D341Med (cell line): ENCODE results near the gene INTS11.
A peak's percentile ranks its signal among the peaks of the same experiment; 100 is the strongest.

ENCODE experiments used
- DNase-seq: peaks from one replicate; pipeline ENCODE4 v3.0.0; 2012; ENCODE audit warnings: low spot score

Gene INTS11

DNA sequence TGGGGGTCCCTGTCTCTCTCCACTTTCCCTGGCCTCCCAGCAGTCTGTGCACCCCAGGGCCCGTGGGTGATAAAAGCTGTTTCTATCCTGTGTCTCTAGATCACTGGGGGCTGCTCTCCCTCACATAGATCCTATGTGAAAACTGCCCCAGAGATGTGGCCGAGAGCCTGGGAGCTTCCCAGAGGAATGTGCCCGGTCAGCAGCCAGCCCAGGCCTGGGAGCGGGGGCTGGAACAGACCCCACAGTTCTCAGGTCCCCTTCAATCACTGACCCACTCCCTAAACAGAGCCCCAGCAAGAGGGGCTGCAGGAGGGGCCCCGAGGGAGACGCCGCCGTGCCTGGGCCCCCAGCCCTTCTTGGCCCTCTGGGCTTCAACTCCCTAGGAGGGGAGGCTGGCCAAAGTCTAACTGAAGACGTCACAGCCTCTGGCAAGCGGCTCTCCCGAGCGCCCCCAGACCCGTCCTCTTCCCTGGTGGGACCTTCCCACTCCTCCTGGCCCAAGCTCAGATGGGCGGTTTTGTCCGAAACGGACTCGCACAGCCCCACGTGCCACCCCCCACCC, 33.5 kb upstream of the INTS11 start:
- DNase-seq: no peak

- DNase-seq: no peak
Measured at GRCh38 chr1:1356796-1357401, 32.4 kb upstream of the INTS11 start.

GRCh38 chr1:1356166-1356795, 31.8 kb upstream of the INTS11 start:
- DNase-seq: no peak

DNA sequence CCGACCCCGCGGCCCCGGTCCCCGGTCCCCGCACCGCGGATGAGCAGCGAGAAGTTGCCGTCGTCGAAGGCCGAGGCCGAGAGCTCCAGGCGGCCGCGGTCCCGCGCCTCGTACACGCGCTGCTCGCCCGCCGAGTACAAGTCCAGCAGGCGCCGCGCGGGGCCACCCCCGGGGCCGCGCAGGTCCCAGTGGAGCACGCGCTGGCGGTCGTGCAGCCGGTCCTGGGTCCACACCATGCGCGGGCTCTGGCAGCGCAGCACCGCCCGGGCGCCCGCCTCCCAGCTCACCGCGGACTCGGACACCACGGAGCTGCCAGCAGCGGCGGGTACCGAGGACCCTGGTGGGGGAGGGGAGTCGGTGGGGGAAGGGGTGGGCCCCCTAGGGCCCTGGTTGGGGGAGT, 31.0 kb upstream of the INTS11 start:
- DNase-seq: peak; percentile 72

GRCh38 chr1:1354271-1355247, 30.1 kb upstream of the INTS11 start:
- DNase-seq: no peak

- DNase-seq: no peak
Measured at GRCh38 chr1:1353389-1354151, 29.1 kb upstream of the INTS11 start.

DNA sequence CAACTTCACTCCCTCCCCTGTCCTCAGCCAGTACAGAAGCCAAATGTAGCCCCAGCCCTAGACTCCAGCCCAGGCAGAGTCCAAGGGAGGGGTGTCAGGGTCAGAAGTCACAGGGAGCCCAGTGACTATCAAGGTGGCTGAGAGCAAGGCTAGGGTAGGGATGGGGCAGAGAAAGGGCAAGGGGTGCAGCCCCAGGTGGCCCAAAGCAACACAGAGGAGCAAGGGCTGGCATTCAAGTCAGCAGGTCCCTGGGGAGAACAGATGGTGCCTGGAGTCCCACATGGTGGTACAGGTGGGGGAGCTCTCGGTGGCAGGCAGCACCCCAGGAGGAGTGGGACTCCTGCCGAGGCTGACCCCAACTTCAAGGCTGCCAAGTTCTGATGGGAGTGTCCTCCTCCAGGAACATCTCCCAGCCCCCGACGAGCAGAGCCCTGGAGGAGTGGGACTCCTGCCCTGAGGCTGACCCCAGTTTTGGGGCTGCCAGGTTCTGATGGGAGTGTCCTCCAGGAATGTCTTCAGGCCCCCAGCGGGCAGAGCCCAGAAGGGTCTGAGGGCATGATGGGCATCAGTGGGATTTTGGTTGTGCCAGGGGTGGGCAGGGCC, 28.4 kb upstream of the INTS11 start:
- DNase-seq: no peak

DNA sequence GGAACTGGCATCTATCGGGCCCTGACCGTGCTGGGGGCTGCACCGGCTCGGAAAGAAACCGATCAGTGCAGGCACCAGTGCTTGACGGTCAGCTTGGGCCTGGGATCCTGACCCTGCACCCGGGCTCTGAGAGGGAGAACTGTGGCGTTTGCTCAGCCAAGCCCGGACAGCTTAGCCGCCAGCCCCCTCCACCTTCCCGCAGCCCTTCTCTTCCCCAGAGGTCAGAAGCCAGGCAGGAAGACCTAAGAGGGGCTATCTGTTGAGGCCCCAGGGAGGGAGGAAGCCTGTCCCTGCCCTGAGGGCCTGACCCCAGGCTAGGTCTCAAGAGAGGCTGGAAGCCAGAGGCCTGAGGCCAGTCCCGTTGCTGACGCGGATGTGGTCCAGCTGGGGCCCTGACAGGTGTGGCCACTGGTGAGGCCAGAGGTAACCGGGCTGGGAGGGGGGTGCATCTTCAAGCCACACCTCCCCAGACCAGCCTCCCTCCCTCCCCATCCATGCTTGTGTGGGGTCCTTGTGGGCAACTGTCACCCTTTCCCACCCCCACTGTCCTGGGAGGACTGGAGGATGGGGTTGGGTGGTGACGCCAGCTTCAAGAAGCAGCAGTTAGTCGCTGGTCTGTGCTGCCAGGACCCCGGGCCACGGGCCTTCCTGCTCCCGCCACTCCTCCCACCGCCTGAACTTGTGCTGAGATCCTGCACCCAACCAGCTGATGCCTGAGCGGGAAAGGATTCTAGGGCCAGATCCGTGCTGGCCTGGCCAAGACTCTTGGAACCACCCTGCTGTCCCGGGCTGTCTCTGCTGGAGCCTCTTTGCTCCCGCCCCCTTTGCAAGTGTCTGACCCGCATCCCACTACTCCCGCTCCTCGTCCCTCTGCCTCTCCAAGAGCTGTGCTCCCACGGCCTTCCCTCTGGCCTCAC, 27.3 kb upstream of the INTS11 start:
- DNase-seq: no peak

- DNase-seq: peak; percentile 95
Measured at GRCh38 chr1:1349256-1350012, 25.0 kb upstream of the INTS11 start, which contains the start of gene DVL1. TSS of gene DVL1 (minus strand) at chr1:1349418. CDS start at chr1:1349065, 353 bp downstream.

- DNase-seq: no peak
Measured at GRCh38 chr1:1348420-1349255, 24.2 kb upstream of the INTS11 start.

DNA sequence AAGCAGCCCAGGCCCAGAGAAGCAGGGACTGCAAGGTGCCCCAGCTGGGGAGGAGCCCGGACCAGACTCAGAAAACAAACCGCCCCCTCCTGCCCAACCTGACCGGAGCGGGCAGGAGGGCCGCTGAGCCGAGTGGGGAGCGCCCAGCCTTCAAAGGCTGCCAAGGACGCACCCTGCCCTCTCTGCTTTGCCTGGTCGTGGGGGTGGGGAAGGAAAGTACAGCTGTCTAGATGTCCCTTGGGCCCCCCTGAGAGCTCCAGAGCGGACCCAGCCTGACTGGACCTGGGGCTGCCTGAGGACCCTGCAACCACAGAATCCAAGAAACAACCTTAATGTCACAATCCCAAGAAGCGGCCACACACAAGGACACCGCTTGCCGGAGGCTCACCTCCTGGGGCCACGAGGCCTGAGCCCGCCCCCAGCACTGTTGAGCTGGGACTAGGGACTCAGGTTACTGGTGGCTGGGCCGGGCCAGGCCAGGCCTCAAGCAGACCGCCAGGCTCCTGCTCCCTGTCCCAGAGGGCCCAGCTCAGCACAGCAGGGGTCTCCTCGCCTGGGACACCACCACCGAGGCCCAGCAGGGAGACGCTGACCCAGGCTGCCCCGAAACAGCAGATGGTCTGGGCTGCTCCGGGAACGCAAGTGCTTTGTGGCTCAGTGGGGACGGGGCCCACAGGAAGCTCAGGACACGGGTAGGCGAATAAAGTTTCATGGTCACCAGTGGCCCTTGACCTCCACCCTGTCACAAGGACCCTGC, 23.4 kb upstream of the INTS11 start:
- DNase-seq: no peak

DNA sequence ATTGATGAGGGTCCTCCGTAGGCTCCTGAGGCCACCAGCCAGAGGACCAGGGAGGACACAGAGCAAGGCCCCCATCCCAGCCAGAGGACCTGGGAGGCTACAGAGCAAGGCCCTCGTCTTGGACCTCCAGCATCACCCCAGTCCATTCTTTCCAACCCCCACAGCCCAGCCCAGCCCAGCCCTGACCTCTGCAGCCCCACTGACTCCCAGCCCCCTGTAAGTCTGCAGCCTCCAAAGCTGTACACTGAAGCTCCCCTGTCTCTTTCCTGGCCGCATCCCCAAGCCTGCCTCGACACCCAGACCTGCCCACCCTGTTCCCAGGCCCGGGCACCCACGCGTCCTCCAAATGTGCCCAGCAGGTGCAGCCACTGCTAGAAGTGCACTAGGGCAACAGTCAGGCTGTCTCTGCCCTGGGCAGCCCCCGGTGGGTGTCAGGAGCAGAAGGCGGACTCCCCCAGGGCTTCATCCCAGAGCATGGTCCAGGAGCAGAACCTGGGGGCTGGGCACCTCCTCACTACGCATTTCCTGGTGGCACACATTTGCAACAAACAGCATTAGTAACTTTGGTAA, 22.7 kb upstream of the INTS11 start:
- DNase-seq: no peak

DNA sequence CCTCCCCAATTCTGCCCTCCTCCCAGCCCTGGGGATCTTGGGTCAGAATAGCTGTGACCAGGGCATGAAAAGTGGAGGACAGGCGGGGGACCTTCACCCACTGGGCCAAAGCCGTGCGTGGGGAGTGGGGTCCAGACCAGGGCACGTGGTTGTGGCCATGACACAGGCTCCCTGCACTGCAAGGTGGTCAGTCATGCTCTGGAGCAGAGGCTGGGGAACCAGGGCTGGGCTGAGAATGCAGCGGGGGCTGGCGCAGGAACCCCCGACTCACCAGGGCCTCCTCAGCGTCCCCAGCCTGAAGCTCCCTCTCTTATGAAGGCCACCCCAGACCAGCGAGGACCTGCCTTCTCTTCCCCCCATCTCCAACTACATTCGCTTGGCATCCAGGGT, 22.0 kb upstream of the INTS11 start:
- DNase-seq: no peak

DNA sequence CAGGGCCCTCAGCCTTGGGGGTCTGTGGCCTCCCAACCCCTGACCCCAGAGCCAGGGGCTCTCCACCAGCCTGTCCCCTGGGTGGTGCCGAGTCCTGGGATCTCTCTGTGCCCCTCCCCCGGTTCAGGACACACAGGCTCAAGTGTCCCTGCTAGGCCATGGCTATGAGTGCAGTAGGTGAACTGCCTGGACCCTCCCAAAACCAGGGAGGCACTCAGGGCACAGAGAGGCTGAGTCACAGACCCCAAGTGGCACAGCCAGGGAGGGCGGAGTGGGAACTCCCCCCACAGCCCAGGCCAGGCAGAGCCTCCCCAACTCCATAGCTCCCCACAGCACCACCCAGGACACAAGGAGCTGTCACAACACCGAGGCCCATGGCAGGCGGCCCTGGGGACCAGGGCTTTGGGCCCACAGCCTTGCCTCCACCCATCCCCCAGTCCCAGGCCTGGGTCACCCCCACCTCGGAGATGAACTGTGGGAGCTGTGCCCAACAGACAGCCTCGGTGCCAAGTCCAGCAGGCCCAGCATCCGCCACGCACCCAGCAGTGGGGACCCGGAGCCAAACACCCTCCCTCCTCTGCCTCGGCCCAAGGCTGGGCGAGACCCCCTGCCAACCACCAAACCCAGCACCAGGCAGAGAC, 21.5 kb upstream of the INTS11 start:
- DNase-seq: no peak

- DNase-seq: no peak
Measured at GRCh38 chr1:1345384-1345783, 20.9 kb upstream of the INTS11 start.

DNA sequence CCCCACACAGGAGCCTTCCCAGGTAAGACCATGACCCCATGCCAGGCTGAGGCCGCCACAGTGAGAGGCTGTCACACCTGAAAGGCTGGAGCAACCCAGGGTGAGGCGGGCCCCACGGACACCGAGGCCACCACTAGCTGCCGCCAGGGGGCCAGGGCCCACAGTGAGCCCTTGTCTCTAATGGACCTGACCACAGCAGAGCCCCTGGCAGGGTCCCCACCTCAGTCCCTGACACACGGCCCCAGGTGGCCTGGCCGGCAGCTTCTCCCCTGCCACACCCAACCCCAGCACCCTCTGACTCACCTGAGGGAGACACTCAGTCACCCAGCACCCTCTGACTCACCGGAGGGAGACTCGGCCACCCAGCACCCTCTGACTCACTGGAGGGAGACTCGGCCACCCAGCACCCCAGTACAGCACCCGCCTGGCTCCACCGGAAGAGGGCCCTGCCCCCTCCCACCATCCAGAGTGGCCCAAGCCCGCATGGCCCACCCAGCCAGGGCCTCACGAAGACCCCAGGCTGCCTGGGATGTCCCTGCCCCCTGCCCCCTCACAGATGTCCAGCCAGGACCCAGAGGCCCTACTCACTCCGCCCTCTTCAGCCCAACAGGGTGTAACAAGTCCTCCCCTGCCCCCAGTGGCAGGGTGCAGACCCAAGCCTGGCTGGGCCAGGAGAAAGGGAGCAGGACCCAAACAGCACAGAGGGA, 20.3 kb upstream of the INTS11 start:
- no peak for DNase-seq
